ENCODE data around the gene B3GALNT2.

B3GALNT2 gene

GRCh38 chr1:235502601-235503402, 1.4 kb downstream of the B3GALNT2 start (continued):
- TF ChIP-seq, protein P1, sequence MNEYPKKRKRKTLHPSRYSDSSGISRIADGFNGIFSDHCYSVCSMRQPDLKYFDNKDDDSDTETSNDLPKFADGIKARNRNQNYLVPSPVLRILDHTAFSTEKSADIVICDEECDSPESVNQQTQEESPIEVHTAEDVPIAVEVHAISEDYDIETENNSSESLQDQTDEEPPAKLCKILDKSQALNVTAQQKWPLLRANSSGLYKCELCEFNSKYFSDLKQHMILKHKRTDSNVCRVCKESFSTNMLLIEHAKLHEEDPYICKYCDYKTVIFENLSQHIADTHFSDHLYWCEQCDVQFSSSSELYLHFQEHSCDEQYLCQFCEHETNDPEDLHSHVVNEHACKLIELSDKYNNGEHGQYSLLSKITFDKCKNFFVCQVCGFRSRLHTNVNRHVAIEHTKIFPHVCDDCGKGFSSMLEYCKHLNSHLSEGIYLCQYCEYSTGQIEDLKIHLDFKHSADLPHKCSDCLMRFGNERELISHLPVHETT (tag by site-specific recombination; IDR thresholded peaks at IDR 0.05) = peak; percentile 71; the same call in 1 of the 2 replicates
- TF ChIP-seq ZNF571 (tag by site-specific recombination; IDR thresholded peaks at IDR 0.05) (no peak), ZNF274 (IDR thresholded peaks at IDR 0.05; ENCODE audit: low read length) (no peak), ZNF274 (tag by site-specific recombination; IDR thresholded peaks at IDR 0.05; ENCODE audit: borderline replicate concordance) (no peak), ZBTB49 (tag by site-specific recombination; IDR thresholded peaks at IDR 0.05; ENCODE audit: low read depth) (no peak), MYNN (tag by site-specific recombination; IDR thresholded peaks at IDR 0.05; ENCODE audit: borderline replicate concordance) (no peak), ZNF416 (tag by site-specific recombination; IDR thresholded peaks at IDR 0.05) (no peak), ATF2 (tag by site-specific recombination; IDR thresholded peaks at IDR 0.05; ENCODE audit: low read depth) (no peak), ZNF660 (tag by site-specific recombination; IDR thresholded peaks at IDR 0.05) (no peak), ZNF324 (tag by site-specific recombination; IDR thresholded peaks at IDR 0.05) (no peak), ZNF157 (tag by site-specific recombination; IDR thresholded peaks at IDR 0.05) (no peak), ZNF510 (tag by site-specific recombination; IDR thresholded peaks at IDR 0.05; ENCODE audit: insufficient replicate concordance) (no peak), ZNF561 (tag by site-specific recombination; IDR thresholded peaks at IDR 0.05; ENCODE audit: borderline replicate concordance) (peak; percentile 89), ZNF830 (tag by site-specific recombination; IDR thresholded peaks at IDR 0.05; ENCODE audit: low read depth) (no peak), ZNF626 (tag by site-specific recombination; IDR thresholded peaks at IDR 0.05) (0 out of 2 replicates have a peak, but pooled peaks have one; percentile 5), ZNF677 (tag by site-specific recombination; IDR thresholded peaks at IDR 0.05) (0 out of 2 replicates have a peak, but pooled peaks have one; percentile 4), ZFP41 (tag by site-specific recombination; IDR thresholded peaks at IDR 0.05; ENCODE audit: borderline replicate concordance) (no peak), ZNF18 (tag by site-specific recombination; IDR thresholded peaks at IDR 0.05) (0 out of 2 replicates have a peak, but pooled peaks have one; percentile 22), SETDB1 (IDR thresholded peaks at IDR 0.05; ENCODE audit: insufficient read length, low read length) (no peak), ZBTB7A (tag by site-specific recombination; IDR thresholded peaks at IDR 0.05; ENCODE audit: low read depth) (no peak), ZNF555 (tag by site-specific recombination; conservative IDR thresholded peaks at IDR 0.05) (no peak), ZBTB1 (tag by site-specific recombination; IDR thresholded peaks at IDR 0.05) (no peak), ZFHX2 (tag by site-specific recombination; conservative IDR thresholded peaks at IDR 0.05) (no peak)
- TF ChIP-seq, protein P2, sequence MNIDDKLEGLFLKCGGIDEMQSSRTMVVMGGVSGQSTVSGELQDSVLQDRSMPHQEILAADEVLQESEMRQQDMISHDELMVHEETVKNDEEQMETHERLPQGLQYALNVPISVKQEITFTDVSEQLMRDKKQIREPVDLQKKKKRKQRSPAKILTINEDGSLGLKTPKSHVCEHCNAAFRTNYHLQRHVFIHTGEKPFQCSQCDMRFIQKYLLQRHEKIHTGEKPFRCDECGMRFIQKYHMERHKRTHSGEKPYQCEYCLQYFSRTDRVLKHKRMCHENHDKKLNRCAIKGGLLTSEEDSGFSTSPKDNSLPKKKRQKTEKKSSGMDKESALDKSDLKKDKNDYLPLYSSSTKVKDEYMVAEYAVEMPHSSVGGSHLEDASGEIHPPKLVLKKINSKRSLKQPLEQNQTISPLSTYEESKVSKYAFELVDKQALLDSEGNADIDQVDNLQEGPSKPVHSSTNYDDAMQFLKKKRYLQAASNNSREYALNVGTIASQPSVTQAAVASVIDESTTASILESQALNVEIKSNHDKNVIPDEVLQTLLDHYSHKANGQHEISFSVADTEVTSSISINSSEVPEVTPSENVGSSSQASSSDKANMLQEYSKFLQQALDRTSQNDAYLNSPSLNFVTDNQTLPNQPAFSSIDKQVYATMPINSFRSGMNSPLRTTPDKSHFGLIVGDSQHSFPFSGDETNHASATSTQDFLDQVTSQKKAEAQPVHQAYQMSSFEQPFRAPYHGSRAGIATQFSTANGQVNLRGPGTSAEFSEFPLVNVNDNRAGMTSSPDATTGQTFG (tag by site-specific recombination; IDR thresholded peaks at IDR 0.05; ENCODE audit: borderline replicate concordance) = no peak
- TF ChIP-seq, protein P3, sequence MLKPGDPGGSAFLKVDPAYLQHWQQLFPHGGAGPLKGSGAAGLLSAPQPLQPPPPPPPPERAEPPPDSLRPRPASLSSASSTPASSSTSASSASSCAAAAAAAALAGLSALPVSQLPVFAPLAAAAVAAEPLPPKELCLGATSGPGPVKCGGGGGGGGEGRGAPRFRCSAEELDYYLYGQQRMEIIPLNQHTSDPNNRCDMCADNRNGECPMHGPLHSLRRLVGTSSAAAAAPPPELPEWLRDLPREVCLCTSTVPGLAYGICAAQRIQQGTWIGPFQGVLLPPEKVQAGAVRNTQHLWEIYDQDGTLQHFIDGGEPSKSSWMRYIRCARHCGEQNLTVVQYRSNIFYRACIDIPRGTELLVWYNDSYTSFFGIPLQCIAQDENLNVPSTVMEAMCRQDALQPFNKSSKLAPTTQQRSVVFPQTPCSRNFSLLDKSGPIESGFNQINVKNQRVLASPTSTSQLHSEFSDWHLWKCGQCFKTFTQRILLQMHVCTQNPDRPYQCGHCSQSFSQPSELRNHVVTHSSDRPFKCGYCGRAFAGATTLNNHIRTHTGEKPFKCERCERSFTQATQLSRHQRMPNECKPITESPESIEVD (tag by site-specific recombination; IDR thresholded peaks at IDR 0.05) = peak; percentile 100
- TF ChIP-seq, protein P4, sequence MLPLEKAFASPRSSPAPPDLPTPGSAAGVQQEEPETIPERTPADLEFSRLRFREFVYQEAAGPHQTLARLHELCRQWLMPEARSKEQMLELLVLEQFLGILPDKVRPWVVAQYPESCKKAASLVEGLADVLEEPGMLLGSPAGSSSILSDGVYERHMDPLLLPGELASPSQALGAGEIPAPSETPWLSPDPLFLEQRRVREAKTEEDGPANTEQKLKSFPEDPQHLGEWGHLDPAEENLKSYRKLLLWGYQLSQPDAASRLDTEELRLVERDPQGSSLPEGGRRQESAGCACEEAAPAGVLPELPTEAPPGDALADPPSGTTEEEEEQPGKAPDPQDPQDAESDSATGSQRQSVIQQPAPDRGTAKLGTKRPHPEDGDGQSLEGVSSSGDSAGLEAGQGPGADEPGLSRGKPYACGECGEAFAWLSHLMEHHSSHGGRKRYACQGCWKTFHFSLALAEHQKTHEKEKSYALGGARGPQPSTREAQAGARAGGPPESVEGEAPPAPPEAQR (tag by site-specific recombination; IDR thresholded peaks at IDR 0.05) = no peak
